GM19099 (cell line): Measurements from ENCODE around the gene NTRK2.

ENCODE experiments used
- POLR2A ChIP-seq: IDR thresholded peaks from 3 replicates; pipeline ENCODE4 v1.6.1; 2011; ENCODE audit warnings: low read depth; ENCODE audit not compliant: insufficient read length; ENCODE audit errors: extremely low read depth

NTRK2 gene

DNA sequence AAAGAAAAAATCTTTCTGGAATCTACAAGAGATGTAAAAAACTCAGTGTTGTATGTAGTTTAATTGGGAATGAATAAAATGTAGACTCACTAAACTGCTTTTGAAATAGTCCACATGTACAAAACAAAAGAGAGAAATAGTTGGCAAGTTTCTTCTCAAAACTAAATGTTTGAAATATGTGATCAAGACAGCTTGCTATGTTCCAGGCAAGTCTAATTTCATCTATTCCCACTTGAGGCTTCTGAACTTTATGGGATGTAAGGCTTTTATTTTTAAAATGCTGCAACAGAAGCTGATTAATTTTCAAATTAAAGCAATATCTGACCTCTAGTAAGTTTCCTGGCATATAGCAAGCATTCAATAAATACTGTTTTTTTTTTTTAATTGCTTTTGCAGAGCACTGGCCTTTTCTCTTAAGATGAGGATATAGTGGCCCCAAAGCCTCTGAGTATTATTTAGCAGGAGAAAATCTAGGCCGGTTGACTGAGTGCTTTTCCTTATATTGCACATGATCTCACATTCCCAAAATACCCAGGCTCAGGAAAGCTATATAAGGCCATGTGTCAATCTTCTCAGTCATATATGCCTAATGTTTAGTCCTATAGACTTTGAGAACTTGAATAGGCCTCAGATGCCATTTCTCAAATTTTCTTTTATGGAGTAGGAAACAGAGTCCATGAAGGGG is 183.2 kb downstream of the NTRK2 start:
- TF ChIP-seq POLR2A = no peak

DNA sequence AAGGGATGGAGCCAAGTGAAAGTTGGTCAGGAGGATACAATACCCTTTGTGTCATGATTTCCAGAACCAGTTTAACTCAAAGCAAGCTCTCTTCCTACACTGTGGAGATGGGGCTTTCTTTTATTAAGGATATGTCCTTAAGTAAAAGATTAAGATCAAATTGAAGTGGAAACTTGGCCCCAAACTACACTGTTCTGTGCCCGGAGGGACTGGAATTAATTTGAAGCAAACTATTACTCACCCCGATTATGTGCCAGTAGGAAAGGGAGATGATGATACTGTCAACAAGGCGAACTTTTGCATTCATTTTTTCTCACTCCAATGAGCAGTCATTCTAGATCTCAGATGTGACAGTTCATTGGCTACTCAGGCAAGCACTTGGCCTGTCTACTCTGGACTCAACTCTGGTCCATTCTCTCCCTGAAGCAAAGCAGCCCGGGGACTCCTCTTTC is 186.7 kb downstream of the NTRK2 start:
- no peak for TF ChIP-seq POLR2A

GRCh38 chr9:84857211-84857610 is 187.7 kb downstream of the NTRK2 start:
- no peak for TF ChIP-seq POLR2A

DNA sequence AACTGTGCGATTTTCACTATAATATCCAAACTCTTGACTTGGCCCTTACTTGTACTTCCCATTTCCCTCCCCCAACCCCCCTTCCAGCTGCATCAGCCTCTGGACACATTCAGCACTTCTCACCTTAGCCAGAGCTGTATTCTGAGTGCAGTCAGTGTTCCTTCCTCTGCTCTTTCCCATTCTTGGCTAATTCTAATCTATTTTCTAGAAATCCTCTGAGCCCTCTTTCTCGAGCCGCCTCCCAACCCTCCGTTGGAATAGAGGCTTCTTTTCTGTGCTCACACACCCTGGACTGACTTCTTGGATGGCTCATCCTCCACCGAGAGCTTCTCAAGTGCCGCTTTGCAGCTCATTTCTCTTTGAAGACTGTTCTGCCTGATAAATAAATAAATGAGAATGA is 188.8 kb downstream of the NTRK2 start:
- TF ChIP-seq POLR2A = no peak

- TF ChIP-seq POLR2A = no peak
Measured at GRCh38 chr9:84860249-84861115, 191.0 kb downstream of the NTRK2 start.

DNA sequence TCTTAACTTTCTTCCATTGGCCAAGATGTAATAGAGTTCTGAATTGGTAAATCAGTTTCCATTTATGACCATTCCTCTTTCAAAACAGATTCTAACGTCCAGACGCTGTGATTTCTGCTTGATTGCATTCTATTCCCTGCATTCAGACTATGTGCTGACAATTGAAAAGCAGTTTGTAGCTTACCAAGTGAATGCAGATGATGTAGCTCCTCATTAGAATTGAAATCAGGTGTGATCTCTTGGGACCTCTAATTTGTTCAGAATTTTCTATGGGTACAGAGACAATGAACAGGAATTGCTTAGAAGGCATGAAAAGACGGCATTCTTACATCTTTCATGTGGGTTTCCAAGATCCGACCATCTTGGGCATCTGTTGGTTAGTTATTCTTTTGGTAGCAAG is 191.9 kb downstream of the NTRK2 start:
- TF ChIP-seq POLR2A = no peak

- TF ChIP-seq POLR2A = no peak
Measured at GRCh38 chr9:84862308-84862707, 192.8 kb downstream of the NTRK2 start.

DNA sequence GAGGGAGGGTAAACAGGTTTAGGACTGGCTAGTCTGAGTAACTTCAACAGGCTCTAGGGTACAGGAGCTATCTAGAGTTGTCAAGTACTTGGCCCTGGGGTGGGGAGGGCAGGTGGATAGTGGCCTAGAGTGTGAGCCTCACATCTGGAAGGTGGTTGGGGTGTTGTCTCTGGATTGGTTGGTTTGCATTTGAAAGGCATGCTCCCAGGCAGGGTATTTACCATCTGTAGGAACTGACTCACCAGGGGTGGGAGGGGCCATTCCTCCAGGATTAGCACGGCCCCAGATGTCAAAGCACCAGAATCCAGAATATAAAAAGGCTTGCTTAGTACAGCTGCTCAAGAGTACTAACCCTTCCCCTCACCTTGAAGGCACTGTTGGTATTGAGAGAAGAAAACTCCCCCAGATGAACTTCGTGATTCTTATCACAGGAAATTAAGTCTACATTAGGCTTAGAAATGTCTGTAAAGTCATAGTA is 193.3 kb downstream of the NTRK2 start:
- no peak for TF ChIP-seq POLR2A

DNA sequence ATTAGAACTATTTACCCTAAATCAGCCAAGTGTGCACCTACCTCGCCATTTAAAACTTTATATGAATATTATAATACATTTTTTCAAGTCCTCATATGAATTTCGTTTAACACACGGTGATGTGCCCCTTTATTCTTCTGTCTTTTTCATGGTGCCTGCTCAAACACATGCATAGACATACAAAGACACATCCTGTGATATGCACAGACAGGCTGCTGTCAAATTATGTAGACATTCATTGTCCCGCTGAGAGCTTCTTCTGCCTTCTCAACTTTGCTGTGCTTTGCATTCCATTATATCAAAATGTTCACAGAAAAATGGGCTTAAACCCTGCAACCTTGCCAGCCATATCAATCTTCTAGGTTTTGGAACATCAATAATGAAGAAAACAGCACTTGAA is 193.8 kb downstream of the NTRK2 start:
- TF ChIP-seq POLR2A = no peak

- no peak for TF ChIP-seq POLR2A
Measured at GRCh38 chr9:84866396-84867175, 197.1 kb downstream of the NTRK2 start.

- TF ChIP-seq POLR2A = no peak
Measured at GRCh38 chr9:84867186-84867585, 197.7 kb downstream of the NTRK2 start.

DNA sequence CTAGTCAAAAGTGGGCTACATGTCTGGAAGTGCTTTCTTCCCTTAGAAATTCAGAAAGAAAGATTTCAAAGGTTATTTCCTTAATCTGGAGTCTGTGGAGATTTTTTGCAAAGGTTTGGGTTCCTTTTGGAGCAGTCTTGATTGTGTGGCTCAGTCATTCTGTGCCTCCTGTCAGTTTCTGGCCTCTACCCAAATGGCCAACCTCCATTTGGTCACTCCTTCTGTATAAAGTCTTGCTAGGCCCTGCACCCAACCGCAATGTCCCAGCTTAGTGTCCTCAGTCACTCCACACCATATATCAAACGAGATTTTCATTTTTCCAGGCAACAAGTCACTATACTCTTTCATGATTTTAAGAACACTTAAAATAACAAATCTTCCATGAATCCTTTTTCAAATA is 199.6 kb downstream of the NTRK2 start:
- TF ChIP-seq POLR2A = no peak

GRCh38 chr9:84871983-84872382 is 202.5 kb downstream of the NTRK2 start:
- no peak for TF ChIP-seq POLR2A

- no peak for TF ChIP-seq POLR2A
Measured at GRCh38 chr9:84874022-84874421, 204.5 kb downstream of the NTRK2 start.

DNA sequence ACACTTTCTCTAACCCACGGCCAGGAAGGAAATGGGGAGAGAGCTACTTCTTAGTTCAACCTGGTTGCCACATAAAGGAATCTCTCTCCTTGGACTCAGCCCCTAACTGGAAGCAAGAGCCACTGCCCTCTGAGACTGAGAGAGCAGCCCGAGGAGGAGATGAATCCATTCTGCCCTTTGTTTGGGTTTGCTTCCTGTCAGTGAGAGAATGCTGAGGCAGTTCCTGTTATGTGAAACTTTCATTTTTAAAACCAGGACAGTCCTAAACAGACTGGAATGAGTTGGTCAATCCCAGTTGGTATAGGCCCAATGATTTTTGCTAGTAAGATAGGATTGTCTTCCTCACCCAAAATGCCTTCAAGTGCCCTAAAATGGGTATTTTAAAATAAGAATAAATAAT is 205.1 kb downstream of the NTRK2 start:
- TF ChIP-seq POLR2A = no peak
